ENCODE data around the gene NUDT3. TPM values are rescaled to one million over a fixed set of nuclear protein-coding genes. Genes with fewer than 3 reads are reported as not detected.

NUDT3 gene
- total RNA-seq, 6 experiments from 2014 or later = 14.5 to 22.7 (median 16.7) TPM

- Histone ChIP-seq H3K36me3 (no peaks in the 10 kb centered on the region), H3K4me3 (no peak overlapping the region), H3K27me3 (no peaks in the 10 kb centered on the region), H3K9me3 (no peaks in the 10 kb centered on the region), H3K27ac (peak overlapping the region; percentile 5 to 79 (median 75)), H3K4me1 (peaks cover 0 to 45% (median 18%) of the 10 kb centered on the region in 4 donors)
- WGBS (ENCODE audit: insufficient coverage, low coverage, low lambda C conversion rate, missing lambda C conversion rate) = 42% methylated on average over 6 of the region's 6 CpGs
- peak; percentile 86 to 89 (median 88) for ATAC-seq
- TF ChIP-seq CTCF (IDR thresholded peaks at IDR 0.05) = no peak
- TF ChIP-seq POLR2A (IDR thresholded peaks at IDR 0.05) = no peak
- peak in 2 of 3 donors; percentile 56 to 83 for DNase-seq
- intact Hi-C loops (cut with DNase I) = no loop called here
Observed at GRCh38 chr6:34305982-34306708, 86.3 kb downstream of the NUDT3 start.

- Histone ChIP-seq H3K9me3 (no peaks in the 10 kb centered on the region), H3K27me3 (no peaks in the 10 kb centered on the region), H3K4me1 (peaks cover 0 to 45% (median 18%) of the 10 kb centered on the region in 4 donors), H3K27ac (peak overlapping the region in 2 of 3 donors; percentile 75 to 79), H3K4me3 (no peak overlapping the region), H3K36me3 (no peaks in the 10 kb centered on the region)
- intact Hi-C loops (cut with DNase I) = no loop called here
- no peak for TF ChIP-seq POLR2A (IDR thresholded peaks at IDR 0.05)
- TF ChIP-seq CTCF (IDR thresholded peaks at IDR 0.05) = no peak
- ATAC-seq = no peak
- no peak for DNase-seq
- 51% methylated on average over 2 of the region's 2 CpGs for WGBS (ENCODE audit: insufficient coverage, low coverage, low lambda C conversion rate, missing lambda C conversion rate)
Observed at GRCh38 chr6:34305497-34305896, 87.0 kb downstream of the NUDT3 start.

- TF ChIP-seq POLR2A (IDR thresholded peaks at IDR 0.05) = no peak
- H3K27me3 ChIP-seq = no peaks in the 10 kb centered on the region
- ATAC-seq (no peak), DNase-seq (no peak)
- intact Hi-C loops (cut with DNase I) = no loop called here
- H3K36me3 ChIP-seq = no peaks in the 10 kb centered on the region
- H3K4me3 ChIP-seq = no peak overlapping the region
- no peak overlapping the region for H3K27ac ChIP-seq
- peaks cover 0 to 42% (median 18%) of the 10 kb centered on the region in 4 donors for H3K4me1 ChIP-seq
- no peaks in the 10 kb centered on the region for H3K9me3 ChIP-seq
- WGBS (ENCODE audit: insufficient coverage, low coverage, low lambda C conversion rate, missing lambda C conversion rate) = 73% methylated on average over 2 of the region's 3 CpGs
Observed at GRCh38 chr6:34304164-34304563, 88.3 kb downstream of the NUDT3 start.

GRCh38 chr6:34302929-34303328 is 89.5 kb downstream of the NUDT3 start:
- DNase-seq (no peak), ATAC-seq (no peak)
- Histone ChIP-seq H3K4me1 (peaks cover 0 to 33% (median 15%) of the 10 kb centered on the region in 4 donors), H3K9me3 (no peaks in the 10 kb centered on the region), H3K4me3 (no peak overlapping the region), H3K27ac (no peak overlapping the region), H3K36me3 (no peaks in the 10 kb centered on the region), H3K27me3 (no peaks in the 10 kb centered on the region)
- 98% methylated on average over 4 of the region's 4 CpGs for WGBS (ENCODE audit: insufficient coverage, low coverage, low lambda C conversion rate, missing lambda C conversion rate)
- intact Hi-C loops (cut with DNase I) = no loop called here
- TF ChIP-seq POLR2A (IDR thresholded peaks at IDR 0.05) (no peak), CTCF (IDR thresholded peaks at IDR 0.05) (no peak)

GRCh38 chr6:34301408-34301807 is 91.1 kb downstream of the NUDT3 start:
- H3K27ac ChIP-seq = no peak overlapping the region
- peaks cover 0 to 18% (median 7%) of the 10 kb centered on the region in 4 donors for H3K4me1 ChIP-seq
- intact Hi-C loops (cut with DNase I) = no loop called here
- DNase-seq = no peak
- ATAC-seq = peak; percentile 10 to 41 (median 25)
- no peaks in the 10 kb centered on the region for H3K9me3 ChIP-seq
- no peak for TF ChIP-seq POLR2A (IDR thresholded peaks at IDR 0.05)
- no peak for TF ChIP-seq CTCF (IDR thresholded peaks at IDR 0.05)
- no peak overlapping the region for H3K4me3 ChIP-seq
- H3K36me3 ChIP-seq = no peaks in the 10 kb centered on the region
- no peaks in the 10 kb centered on the region for H3K27me3 ChIP-seq
- 94% methylated on average over 2 of the region's 2 CpGs for WGBS (ENCODE audit: insufficient coverage, low coverage, low lambda C conversion rate, missing lambda C conversion rate)
